Measurements from ENCODE around the gene CLDN9. TPM values are rescaled to one million over a fixed set of nuclear protein-coding genes. Genes with fewer than 3 reads are reported as not detected.

The CLDN9 gene
- polyA plus RNA-seq, 1 experiment: not detected

GRCh38 chr16:2975161-2975795, 37.4 kb upstream of the CLDN9 start:
- no peak overlapping the region for H3K4me3 ChIP-seq (ENCODE audit: low read depth, low read length)
- H3K36me3 ChIP-seq (ENCODE audit: control insufficient read depth, insufficient read depth, low read length): no peaks in the 10 kb centered on the region; the same call in 1 of the 2 replicates
- ChIA-PET POLR2A (no interaction called here), CTCF (interaction anchor here (1.0 to 1.1 kb wide), 2 partner anchors 13 to 136 kb away, joined by 3 to 4 read pairs; no protein-coding TSS in a partner anchor)
- TF ChIP-seq, protein P1, sequence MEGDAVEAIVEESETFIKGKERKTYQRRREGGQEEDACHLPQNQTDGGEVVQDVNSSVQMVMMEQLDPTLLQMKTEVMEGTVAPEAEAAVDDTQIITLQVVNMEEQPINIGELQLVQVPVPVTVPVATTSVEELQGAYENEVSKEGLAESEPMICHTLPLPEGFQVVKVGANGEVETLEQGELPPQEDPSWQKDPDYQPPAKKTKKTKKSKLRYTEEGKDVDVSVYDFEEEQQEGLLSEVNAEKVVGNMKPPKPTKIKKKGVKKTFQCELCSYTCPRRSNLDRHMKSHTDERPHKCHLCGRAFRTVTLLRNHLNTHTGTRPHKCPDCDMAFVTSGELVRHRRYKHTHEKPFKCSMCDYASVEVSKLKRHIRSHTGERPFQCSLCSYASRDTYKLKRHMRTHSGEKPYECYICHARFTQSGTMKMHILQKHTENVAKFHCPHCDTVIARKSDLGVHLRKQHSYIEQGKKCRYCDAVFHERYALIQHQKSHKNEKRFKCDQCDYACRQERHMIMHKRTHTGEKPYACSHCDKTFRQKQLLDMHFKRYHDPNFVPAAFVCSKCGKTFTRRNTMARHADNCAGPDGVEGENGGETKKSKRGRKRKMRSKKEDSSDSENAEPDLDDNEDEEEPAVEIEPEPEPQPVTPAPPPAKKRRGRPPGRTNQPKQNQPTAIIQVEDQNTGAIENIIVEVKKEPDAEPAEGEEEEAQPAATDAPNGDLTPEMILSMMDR (IDR thresholded peaks at IDR 0.05; ENCODE audit: insufficient read depth, low read depth, low read length): no peak
- H3K27me3 ChIP-seq (ENCODE audit: control insufficient read depth, insufficient read depth, low read length): no peaks in the 10 kb centered on the region
- no peak for DNase-seq (ENCODE audit: low read depth)

DNA sequence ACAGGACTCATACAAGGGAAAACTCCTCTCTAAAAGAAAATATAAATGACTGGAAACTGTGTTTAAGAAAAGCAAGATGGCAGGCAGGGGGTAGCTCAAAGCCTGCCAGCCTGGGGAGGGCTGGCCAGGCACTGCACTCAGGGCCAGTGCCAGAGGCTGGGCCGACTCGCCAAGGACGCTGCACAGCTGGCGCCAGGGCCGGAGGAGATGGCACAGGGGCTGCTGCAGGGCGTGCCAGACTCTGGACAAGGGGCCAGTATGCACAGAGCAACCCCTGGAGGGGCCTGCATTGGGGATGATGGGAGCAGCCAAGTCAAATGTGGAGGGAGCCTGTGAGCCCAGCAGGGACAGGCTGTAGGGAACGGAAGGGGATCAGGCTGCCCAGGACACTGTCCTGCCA, 36.5 kb upstream of the CLDN9 start:
- Histone ChIP-seq H3K27me3 (ENCODE audit: control insufficient read depth, insufficient read depth, low read length) (no peaks in the 10 kb centered on the region), H3K4me3 (ENCODE audit: low read depth, low read length) (no peak overlapping the region), H3K36me3 (ENCODE audit: control insufficient read depth, insufficient read depth, low read length) (no peaks in the 10 kb centered on the region; the same call in 1 of the 2 replicates)
- CTCF ChIA-PET: interaction anchor here (0.6 kb wide), 1 partner anchor 11 kb away, joined by 3 read pairs; no protein-coding TSS in a partner anchor
- POLR2A ChIA-PET: no interaction called here
- TF ChIP-seq, protein P1 (IDR thresholded peaks at IDR 0.05; ENCODE audit: insufficient read depth, low read depth, low read length): no peak
- DNase-seq (ENCODE audit: low read depth): no peak

DNA sequence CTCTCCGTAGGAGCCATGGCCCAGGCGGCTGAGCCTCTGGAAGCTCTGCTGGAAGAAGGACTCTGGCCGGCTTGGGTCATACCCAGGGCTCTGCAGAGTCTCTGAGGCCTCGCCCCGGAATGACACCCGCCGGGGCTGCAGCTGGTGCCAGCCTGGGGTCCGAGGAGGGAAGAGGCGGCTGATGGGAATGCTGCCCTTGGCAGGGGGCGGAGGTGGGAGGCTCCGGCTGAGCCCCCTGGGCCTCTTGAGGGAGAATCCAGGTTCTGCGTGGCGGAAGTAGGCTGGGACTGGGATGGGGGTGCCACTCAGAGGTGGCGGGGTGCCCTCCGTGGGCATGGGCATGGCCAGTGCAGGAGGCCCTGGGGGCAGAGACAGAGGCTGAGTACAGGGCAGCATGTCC, 36.0 kb upstream of the CLDN9 start:
- ChIA-PET POLR2A (no interaction called here), CTCF (no interaction called here)
- DNase-seq (ENCODE audit: low read depth): no peak
- Histone ChIP-seq H3K36me3 (ENCODE audit: control insufficient read depth, insufficient read depth, low read length) (no peaks in the 10 kb centered on the region; the same call in 1 of the 2 replicates), H3K4me3 (ENCODE audit: low read depth, low read length) (no peak overlapping the region), H3K27me3 (ENCODE audit: control insufficient read depth, insufficient read depth, low read length) (no peaks in the 10 kb centered on the region)
- TF ChIP-seq, protein P1 (IDR thresholded peaks at IDR 0.05; ENCODE audit: insufficient read depth, low read depth, low read length): no peak

- ChIA-PET POLR2A (no interaction called here), CTCF (interaction anchor here (1.0 kb wide), 1 partner anchor 50 kb away, joined by 3 read pairs; no protein-coding TSS in a partner anchor)
- DNase-seq (ENCODE audit: low read depth): no peak
- TF ChIP-seq, protein P1 (IDR thresholded peaks at IDR 0.05; ENCODE audit: insufficient read depth, low read depth, low read length): no peak
- Histone ChIP-seq H3K27me3 (ENCODE audit: control insufficient read depth, insufficient read depth, low read length) (no peaks in the 10 kb centered on the region), H3K4me3 (ENCODE audit: low read depth, low read length) (no peak overlapping the region), H3K36me3 (ENCODE audit: control insufficient read depth, insufficient read depth, low read length) (no peaks in the 10 kb centered on the region; the same call in 1 of the 2 replicates)
These were observed 35.3 kb upstream of the CLDN9 start for GRCh38 chr16:2977440-2977839.

GRCh38 chr16:2979669-2980226, 33.0 kb upstream of the CLDN9 start:
- H3K27me3 ChIP-seq (ENCODE audit: control insufficient read depth, insufficient read depth, low read length): no peaks in the 10 kb centered on the region
- peak overlapping the region; percentile 68 for H3K4me3 ChIP-seq (ENCODE audit: low read depth, low read length)
- CTCF ChIA-PET: interaction anchor here (0.6 to 1.1 kb wide), 4 partner anchors 7 to 74 kb away, joined by 3 to 4 read pairs (median 3); no protein-coding TSS in a partner anchor
- no peak for DNase-seq (ENCODE audit: low read depth)
- TF ChIP-seq, protein P1 (IDR thresholded peaks at IDR 0.05; ENCODE audit: insufficient read depth, low read depth, low read length): no peak
- POLR2A ChIA-PET: no interaction called here
- no peaks in the 10 kb centered on the region for H3K36me3 ChIP-seq (ENCODE audit: control insufficient read depth, insufficient read depth, low read length)
